Amniotic stem cell (primary cell): ENCODE data around the gene SPTBN1.

Source experiments
- DNase-seq: peaks from one replicate; lab custom pipeline; 2025; lab: John Stamatoyannopoulos, UW

The SPTBN1 gene

DNA sequence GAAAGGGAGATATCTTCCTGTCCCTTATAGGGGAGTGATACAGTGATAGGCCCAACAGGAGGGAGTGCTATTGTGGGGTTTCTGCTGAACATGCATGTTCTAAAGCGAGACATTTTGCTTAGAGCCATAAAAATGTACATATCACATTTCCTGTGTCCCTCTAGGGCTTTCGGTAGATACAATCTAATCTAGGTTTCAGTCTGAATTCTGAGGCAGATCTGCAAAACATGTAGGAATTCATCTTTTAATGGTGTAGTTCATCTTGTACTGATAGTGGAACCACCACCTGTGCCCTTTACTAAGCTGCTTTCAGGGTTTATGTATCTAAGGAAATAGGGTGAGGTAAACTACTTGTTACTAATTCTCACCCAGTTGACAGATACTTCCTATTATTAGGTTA lies 73.8 kb downstream of the SPTBN1 start:
- DNase-seq, result no peak

- no peak for DNase-seq
Measured at GRCh38 chr2:54531558-54531957, 75.4 kb downstream of the SPTBN1 start.

DNA sequence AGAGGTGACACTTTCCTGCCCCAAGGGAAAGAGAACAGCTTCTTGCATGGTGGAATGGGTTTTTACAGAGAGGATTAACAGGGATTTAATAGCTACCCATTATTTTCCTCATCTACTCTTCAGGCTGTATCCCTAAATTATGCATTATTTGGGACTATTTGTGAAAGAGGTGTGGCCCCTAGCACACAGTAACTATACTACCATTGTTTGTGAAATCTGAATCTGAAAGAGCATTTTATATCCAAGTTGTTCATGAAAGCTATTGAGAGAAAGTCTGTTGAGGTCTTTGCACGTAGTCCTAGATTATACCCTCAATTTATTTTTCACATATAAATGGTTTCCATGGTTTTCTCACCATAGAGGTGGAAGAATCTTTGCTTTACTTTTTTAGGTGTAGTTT lies 78.1 kb downstream of the SPTBN1 start:
- DNase-seq, result no peak

DNA sequence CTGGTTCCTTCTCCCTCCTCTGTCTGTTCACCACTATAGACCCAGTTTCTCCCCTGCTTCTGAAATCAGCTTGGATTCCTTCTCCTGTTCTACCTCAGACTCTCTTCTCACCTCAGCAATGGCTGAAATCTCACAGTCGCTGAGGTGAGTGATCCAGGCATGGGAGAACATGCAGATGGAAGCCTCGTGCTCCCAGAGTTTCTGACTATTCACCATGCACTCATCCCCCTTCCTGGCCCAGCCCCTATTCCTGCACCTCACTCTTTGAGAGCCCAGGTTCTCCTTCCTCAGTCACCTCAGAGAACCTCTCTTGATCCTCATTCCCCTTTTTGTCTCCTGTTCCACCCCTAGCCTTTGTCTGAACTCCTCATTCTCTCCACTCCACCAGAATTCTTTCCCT lies 78.5 kb downstream of the SPTBN1 start:
- DNase-seq, result no peak

- no peak for DNase-seq
Measured at GRCh38 chr2:54535599-54536195, 79.6 kb downstream of the SPTBN1 start.

DNA sequence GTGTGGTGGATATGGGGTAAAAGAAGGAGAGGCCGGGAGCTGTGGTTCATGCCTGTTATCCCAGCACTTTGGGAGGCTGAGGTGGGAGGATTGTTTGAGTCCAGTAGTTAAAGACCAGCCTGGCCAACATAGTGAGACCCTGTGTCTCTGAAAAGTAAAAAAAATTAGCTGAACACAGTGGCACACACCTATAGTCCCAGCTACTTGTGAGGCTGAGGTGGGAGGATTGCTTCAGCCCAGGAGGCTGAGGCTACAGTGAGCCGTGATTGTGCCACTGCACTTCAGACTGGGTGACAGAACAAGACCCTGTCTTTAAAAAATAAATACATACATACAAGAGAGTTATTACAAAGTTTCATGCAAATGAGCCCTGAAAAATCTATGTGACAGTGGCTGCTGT lies 80.6 kb downstream of the SPTBN1 start:
- no peak for DNase-seq

DNA sequence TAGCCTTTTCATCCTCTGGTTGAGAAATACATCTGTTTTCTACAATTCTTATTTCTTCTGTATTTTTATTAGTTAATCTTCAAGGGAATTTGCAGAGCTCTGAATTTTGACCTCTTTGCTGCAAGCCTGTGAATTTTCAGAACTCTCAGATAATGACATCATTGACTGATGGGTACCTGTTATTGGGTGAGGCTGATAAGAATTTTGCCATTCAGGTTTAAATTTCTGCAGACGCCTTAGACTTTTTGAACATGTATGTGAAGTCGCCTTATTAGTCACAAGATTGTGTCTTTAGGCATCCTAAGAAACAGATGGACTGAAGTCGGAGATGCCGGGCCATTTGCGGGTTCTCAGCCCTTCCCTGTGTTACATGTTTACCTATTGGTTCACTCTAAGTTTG lies 82.4 kb downstream of the SPTBN1 start:
- no peak for DNase-seq

- no peak for DNase-seq
Measured at GRCh38 chr2:54539683-54540082, 83.6 kb downstream of the SPTBN1 start.

GRCh38 chr2:54540194-54540593 lies 84.1 kb downstream of the SPTBN1 start:
- no peak for DNase-seq

DNA sequence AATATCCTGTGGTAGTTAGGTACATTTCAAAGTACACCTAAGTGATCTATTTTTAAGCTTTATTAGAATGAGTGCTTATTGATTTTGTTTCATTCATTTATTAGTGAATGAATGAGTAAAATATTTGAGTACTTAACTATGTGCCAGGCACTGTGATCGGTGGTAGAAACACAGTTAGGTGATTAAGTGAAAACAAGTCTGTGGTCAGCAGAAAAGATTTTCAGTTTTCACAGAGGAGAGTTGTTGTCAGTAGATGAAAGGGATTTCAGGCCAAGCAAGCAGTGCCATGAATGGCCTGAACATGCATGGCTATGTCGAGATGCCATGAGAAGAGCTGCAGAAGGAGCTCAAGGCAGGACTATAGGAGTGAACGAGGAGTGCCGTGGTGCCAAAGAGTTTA lies 85.9 kb downstream of the SPTBN1 start:
- no peak for DNase-seq

DNA sequence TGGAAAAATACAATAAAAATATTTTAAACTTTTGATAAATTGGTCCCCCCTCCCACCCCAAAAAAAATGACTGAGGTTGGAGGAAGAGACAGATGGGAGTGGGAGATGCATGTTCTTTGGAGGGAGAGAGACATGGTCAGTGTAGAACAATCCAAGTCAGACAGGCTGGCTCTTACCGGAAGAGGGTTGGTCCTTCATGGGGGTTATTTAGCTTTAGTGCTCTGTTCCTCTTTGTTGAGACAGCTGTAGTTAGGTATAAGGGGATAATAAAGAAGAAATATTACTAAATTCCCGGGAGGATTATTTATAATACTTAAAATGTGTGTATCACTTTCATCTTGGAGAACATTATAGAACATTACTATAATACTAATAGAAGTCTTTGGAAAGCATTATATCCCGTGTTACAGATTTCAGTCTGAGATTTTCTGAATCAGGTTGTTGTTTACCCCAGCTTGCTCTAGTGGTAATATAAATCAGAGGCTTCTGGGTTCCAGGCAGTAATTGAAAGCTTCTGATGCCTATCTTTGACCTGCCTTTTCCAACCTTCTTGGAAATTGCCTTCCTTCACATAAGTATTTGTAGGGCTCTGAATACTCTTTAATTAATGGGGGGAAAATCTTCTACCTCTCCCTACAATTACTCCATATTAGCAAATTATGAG lies 87.7 kb downstream of the SPTBN1 start:
- DNase-seq, result no peak

DNA sequence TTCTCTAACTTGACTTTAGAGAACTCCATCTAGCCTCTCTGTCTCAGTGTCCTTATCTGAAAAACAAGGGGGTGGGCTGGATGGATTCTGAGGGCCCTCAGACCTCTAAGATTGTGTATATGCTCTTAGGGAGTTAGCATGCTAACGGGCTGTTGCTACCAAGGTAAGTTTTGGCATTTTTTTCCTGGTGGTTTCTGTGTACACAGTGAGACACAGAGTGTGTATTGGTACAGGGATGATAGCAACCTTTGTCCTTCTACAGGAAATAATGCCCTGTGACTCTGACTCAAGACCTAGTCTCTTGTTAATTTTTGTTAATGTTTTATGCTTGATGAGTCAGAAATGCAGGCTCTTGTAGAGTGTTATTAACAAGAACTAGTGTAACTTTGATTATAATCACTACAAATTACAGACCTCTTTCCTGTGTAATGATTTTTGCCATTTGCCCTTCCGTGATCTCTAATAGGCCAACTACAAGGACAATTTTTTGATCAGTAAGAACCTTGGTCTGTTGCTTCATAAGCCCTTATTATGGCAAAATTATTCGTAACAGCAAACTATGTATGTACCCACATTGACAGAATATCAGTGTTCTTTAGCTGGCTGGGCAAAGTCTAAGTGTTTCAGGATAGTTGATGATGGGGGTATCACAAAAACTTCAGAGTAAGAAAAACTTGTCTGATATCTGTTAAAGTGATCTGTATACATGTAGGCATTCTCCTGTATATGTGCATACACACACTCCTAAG lies 89.7 kb downstream of the SPTBN1 start:
- no peak for DNase-seq

GRCh38 chr2:54546518-54546917 lies 90.4 kb downstream of the SPTBN1 start:
- no peak for DNase-seq

DNA sequence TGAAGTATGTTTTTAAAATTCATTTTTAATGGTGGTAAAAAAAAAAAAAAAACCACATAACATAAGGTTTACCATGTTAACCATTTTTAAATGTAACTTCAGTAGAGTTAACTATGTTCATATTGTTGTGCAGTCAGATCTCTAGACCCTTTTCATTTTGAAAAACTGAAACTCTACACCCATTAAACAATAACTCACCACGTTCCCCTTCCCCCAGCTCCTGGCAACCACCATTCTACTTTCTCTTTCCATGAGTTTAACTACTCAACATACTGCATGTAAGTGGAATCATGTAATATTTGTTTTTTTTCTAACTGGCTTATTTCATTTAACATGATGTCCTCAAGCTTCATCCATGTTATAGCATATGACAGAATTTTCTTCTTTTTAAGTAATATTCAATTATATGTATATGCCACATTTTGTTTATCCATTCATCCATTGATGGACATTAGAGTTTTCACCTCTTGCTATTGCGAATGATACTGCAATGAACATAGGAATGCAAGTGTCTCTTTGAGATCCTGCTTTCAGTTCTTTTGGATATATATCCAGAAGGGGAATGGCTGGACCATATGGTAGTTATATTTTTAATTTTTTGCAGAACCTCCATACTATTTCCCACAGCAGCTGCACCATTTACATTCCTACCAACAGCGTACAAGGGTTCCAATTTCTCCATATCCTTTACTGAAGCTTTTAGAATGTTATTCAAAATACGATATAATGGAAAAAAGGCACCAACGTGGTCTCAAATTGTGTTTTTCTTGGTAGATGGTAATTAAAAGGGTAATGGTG lies 91.0 kb downstream of the SPTBN1 start:
- no peak for DNase-seq

- DNase-seq, result no peak
Measured at GRCh38 chr2:54549430-54549829, 93.3 kb downstream of the SPTBN1 start.

- no peak for DNase-seq
Measured at GRCh38 chr2:54549917-54550518, 93.9 kb downstream of the SPTBN1 start.

GRCh38 chr2:54550547-54550946 lies 94.4 kb downstream of the SPTBN1 start:
- DNase-seq, result no peak

- DNase-seq, result no peak
Measured at GRCh38 chr2:54551123-54551756, 95.1 kb downstream of the SPTBN1 start.

- no peak for DNase-seq
Measured at GRCh38 chr2:54553075-54553474, 96.9 kb downstream of the SPTBN1 start.

GRCh38 chr2:54553775-54554174 lies 97.6 kb downstream of the SPTBN1 start:
- no peak for DNase-seq

DNA sequence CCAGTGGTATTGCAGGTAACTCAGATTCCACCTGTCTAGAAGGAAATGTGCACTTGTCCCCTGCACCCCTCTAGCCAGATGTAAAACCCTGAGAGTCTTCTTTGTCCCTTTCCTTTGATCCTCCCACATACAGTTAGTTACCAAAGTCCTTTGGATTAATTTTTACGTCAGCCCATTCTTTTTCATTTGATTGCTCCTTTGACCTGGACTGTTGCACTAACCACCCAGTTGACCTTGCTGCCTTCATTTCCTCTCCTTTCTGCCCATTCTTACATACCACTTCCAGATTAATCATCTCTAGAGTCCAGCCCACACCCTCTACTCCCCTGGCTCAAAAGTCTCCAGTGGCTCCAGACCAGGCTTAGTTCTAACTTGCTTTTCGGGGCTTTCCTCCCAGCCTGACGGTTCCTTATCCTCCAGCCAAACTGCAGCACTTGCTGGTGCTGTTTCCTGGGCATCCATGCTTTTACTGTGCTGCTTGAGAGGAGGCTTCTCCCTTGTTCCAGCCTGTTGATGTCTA lies 99.3 kb downstream of the SPTBN1 start:
- no peak for DNase-seq
